ENCODE measurements around the gene SECISBP2. TPM values are rescaled to one million over a fixed set of nuclear protein-coding genes. Genes with fewer than 3 reads are reported as not detected.

Gene SECISBP2
- total and polyA plus RNA-seq, 2 experiments from 2014 or later, result 30.6 to 43.8 TPM

- TF ChIP-seq EZH2 (IDR thresholded peaks at IDR 0.05; ENCODE audit: borderline replicate concordance) (no peak), EZH2phosphoT487 (IDR thresholded peaks at IDR 0.05; ENCODE audit: low read depth, severe bottlenecking, unreplicated experiment) (no peak), CTCF (IDR thresholded peaks at IDR 0.05; ENCODE audit: poor library complexity) (no peak)
- H3K4me1 ChIP-seq (ENCODE audit: insufficient read depth), result no peaks in the 10 kb centered on the region
- no peak for DNase-seq (ENCODE audit: low spot score)
- WGBS (ENCODE audit: low lambda C conversion rate, missing lambda C conversion rate), result 97% methylated on average over 12 of the region's 12 CpGs
- H3K4me2 ChIP-seq, result no peak overlapping the region
- H3K27me3 ChIP-seq, result no peaks in the 10 kb centered on the region
- H3K79me2 ChIP-seq, result no peaks in the 10 kb centered on the region
- H3K4me3 ChIP-seq, result no peak overlapping the region
- H3K9me2 ChIP-seq (replicated peaks; ENCODE audit: insufficient read depth), result no peaks in the 10 kb centered on the region
- H3K27ac ChIP-seq, result no peak overlapping the region
- no peaks in the 10 kb centered on the region for H3K9me3 ChIP-seq (ENCODE audit: low read depth)
- H4K20me1 ChIP-seq (ENCODE audit: insufficient read depth, poor library complexity, severe bottlenecking), result no peaks in the 10 kb centered on the region
- no peaks in the 10 kb centered on the region for H3K36me3 ChIP-seq (replicated peaks; ENCODE audit: insufficient read depth, low read depth)
- no peak overlapping the region for H2AFZ ChIP-seq
Measured at GRCh38 chr9:89400403-89401116, 82.3 kb downstream of the SECISBP2 start.

GRCh38 chr9:89402695-89403427 lies 84.6 kb downstream of the SECISBP2 start:
- H3K4me3 ChIP-seq, result no peak overlapping the region
- no peak for DNase-seq (ENCODE audit: low spot score)
- no peaks in the 10 kb centered on the region for H3K79me2 ChIP-seq
- H4K20me1 ChIP-seq (ENCODE audit: insufficient read depth, poor library complexity, severe bottlenecking), result no peaks in the 10 kb centered on the region
- no peaks in the 10 kb centered on the region for H3K36me3 ChIP-seq (replicated peaks; ENCODE audit: insufficient read depth, low read depth)
- TF ChIP-seq EZH2phosphoT487 (IDR thresholded peaks at IDR 0.05; ENCODE audit: low read depth, severe bottlenecking, unreplicated experiment) (no peak), EZH2 (IDR thresholded peaks at IDR 0.05; ENCODE audit: borderline replicate concordance) (no peak), CTCF (IDR thresholded peaks at IDR 0.05; ENCODE audit: poor library complexity) (no peak)
- H3K4me2 ChIP-seq, result no peak overlapping the region
- WGBS (ENCODE audit: low lambda C conversion rate, missing lambda C conversion rate), result 91% methylated on average over 14 of the region's 14 CpGs
- no peaks in the 10 kb centered on the region for H3K9me2 ChIP-seq (replicated peaks; ENCODE audit: insufficient read depth)
- H3K27me3 ChIP-seq, result no peaks in the 10 kb centered on the region
- no peaks in the 10 kb centered on the region for H3K4me1 ChIP-seq (ENCODE audit: insufficient read depth)
- no peak overlapping the region for H3K27ac ChIP-seq
- H2AFZ ChIP-seq, result no peak overlapping the region
- no peaks in the 10 kb centered on the region for H3K9me3 ChIP-seq (ENCODE audit: low read depth)

- H3K9me2 ChIP-seq (replicated peaks; ENCODE audit: insufficient read depth), result no peaks in the 10 kb centered on the region
- no peak overlapping the region for H3K27ac ChIP-seq
- no peaks in the 10 kb centered on the region for H3K27me3 ChIP-seq
- no peak overlapping the region for H2AFZ ChIP-seq
- H3K79me2 ChIP-seq, result no peaks in the 10 kb centered on the region
- no peak overlapping the region for H3K4me3 ChIP-seq
- no peak overlapping the region for H3K4me2 ChIP-seq
- no peaks in the 10 kb centered on the region for H3K36me3 ChIP-seq (replicated peaks; ENCODE audit: insufficient read depth, low read depth)
- no peak for DNase-seq (ENCODE audit: low spot score)
- H4K20me1 ChIP-seq (ENCODE audit: insufficient read depth, poor library complexity, severe bottlenecking), result no peaks in the 10 kb centered on the region
- H3K4me1 ChIP-seq (ENCODE audit: insufficient read depth), result no peaks in the 10 kb centered on the region
- 97% methylated on average over 11 of the region's 11 CpGs for WGBS (ENCODE audit: low lambda C conversion rate, missing lambda C conversion rate)
- TF ChIP-seq EZH2 (IDR thresholded peaks at IDR 0.05; ENCODE audit: borderline replicate concordance), result no peak
- no peak for TF ChIP-seq EZH2phosphoT487 (IDR thresholded peaks at IDR 0.05; ENCODE audit: low read depth, severe bottlenecking, unreplicated experiment)
- no peaks in the 10 kb centered on the region for H3K9me3 ChIP-seq (ENCODE audit: low read depth)
Measured at GRCh38 chr9:89404074-89404473, 85.8 kb downstream of the SECISBP2 start.

- TF ChIP-seq EZH2 (IDR thresholded peaks at IDR 0.05; ENCODE audit: borderline replicate concordance) (no peak), CTCF (IDR thresholded peaks at IDR 0.05; ENCODE audit: poor library complexity) (no peak), EZH2phosphoT487 (IDR thresholded peaks at IDR 0.05; ENCODE audit: low read depth, severe bottlenecking, unreplicated experiment) (no peak)
- Histone ChIP-seq H3K4me3 (no peak overlapping the region), H3K4me2 (no peak overlapping the region), H3K4me1 (ENCODE audit: insufficient read depth) (no peaks in the 10 kb centered on the region), H3K79me2 (no peaks in the 10 kb centered on the region), H3K9me3 (ENCODE audit: low read depth) (no peaks in the 10 kb centered on the region), H3K9me2 (replicated peaks; ENCODE audit: insufficient read depth) (no peaks in the 10 kb centered on the region), H2AFZ (no peak overlapping the region), H3K27ac (no peak overlapping the region), H4K20me1 (ENCODE audit: insufficient read depth, poor library complexity, severe bottlenecking) (no peaks in the 10 kb centered on the region), H3K36me3 (replicated peaks; ENCODE audit: insufficient read depth, low read depth) (no peaks in the 10 kb centered on the region), H3K27me3 (no peaks in the 10 kb centered on the region)
- 87% methylated on average over 10 of the region's 11 CpGs for WGBS (ENCODE audit: low lambda C conversion rate, missing lambda C conversion rate)
- no peak for DNase-seq (ENCODE audit: low spot score)
Measured at GRCh38 chr9:89405826-89406225, 87.5 kb downstream of the SECISBP2 start.
